Measurements from ENCODE around the gene PAK5. TPM values are rescaled to one million over a fixed set of nuclear protein-coding genes. Genes with fewer than 3 reads are reported as not detected.

PAK5 gene
- total RNA-seq, 1 donor, result not detected

GRCh38 chr20:9532069-9532838 is 306.6 kb downstream of the PAK5 start:
- Histone ChIP-seq H3K27me3 (ENCODE audit: insufficient read depth, low read length) (no peaks in the 10 kb centered on the region), H3K4me3 (ENCODE audit: low read length) (no peak overlapping the region), H3K9me3 (ENCODE audit: low read depth, low read length) (no peaks in the 10 kb centered on the region)

GRCh38 chr20:9531581-9531980 is 307.3 kb downstream of the PAK5 start:
- Histone ChIP-seq H3K9me3 (ENCODE audit: low read depth, low read length) (no peaks in the 10 kb centered on the region), H3K4me3 (ENCODE audit: low read length) (no peak overlapping the region), H3K27me3 (ENCODE audit: insufficient read depth, low read length) (no peaks in the 10 kb centered on the region), H3K4me1 (ENCODE audit: insufficient read depth, low read length) (no peaks in the 10 kb centered on the region)

More at GRCh38 chr20:9532069-9532838, 306.6 kb downstream of the PAK5 start:
- H3K4me1 ChIP-seq (ENCODE audit: insufficient read depth, low read length), result no peaks in the 10 kb centered on the region

DNA sequence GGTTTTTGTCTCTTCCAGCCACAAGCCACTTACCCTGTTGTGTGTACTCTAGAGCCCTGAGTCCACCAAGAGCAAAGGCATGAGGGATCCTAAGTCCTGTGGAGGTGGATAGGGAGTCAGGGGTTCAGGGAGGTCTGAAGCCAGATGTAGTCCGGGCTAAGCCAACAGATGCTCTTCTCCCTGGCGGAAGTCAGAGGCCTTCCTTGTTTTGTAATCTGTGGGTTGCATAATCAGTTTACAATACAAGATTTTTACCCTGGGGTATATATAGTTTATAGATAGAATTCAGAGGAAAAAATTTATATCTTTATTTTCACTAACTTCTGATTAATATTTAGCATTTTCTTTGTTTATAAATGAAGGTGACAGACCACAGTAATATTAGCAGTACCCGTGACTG is 315.2 kb downstream of the PAK5 start:
- no peak overlapping the region for H3K4me3 ChIP-seq (ENCODE audit: low read length)
- H3K27me3 ChIP-seq (ENCODE audit: insufficient read depth, low read length), result peaks cover 22% of the 10 kb centered on the region
- H3K9me3 ChIP-seq (ENCODE audit: low read depth, low read length), result no peaks in the 10 kb centered on the region
- H3K4me1 ChIP-seq (ENCODE audit: insufficient read depth, low read length), result no peaks in the 10 kb centered on the region

GRCh38 chr20:9520086-9520485 is 318.8 kb downstream of the PAK5 start:
- Histone ChIP-seq H3K9me3 (ENCODE audit: low read depth, low read length) (no peaks in the 10 kb centered on the region), H3K4me3 (ENCODE audit: low read length) (no peak overlapping the region), H3K4me1 (ENCODE audit: insufficient read depth, low read length) (peaks cover 14% of the 10 kb centered on the region), H3K27me3 (ENCODE audit: insufficient read depth, low read length) (peaks cover 57% of the 10 kb centered on the region)

DNA sequence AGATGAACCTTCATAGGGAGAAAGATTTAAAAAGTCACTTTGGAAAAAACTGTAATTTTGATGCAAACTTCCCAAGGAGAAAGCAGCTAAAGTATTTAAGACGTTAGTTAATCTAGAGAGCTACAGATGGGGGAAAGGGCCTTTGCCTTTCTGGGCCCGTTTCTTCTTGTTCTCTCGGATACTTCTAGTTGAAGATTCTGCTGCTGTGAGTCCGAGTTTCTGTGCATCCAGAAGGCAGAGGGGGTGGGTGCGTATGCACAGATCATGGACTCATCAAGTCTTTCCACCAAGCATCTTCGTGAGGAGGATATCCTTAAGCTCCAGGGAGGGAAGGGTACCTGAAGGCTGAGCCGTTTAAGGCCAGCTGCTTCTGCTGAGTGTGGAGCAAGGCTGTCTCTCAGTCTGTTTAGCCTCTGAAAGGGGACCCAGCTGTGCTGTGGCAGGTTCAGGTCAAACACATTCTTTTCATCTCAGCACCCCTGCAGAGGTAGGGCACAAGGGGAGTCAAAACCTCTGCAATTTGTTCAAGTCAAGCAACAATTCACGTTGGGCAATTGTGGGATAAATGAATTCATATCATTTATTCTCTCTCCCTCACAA is 320.2 kb downstream of the PAK5 start:
- peaks cover 18% of the 10 kb centered on the region for H3K4me1 ChIP-seq (ENCODE audit: insufficient read depth, low read length)
- no peaks in the 10 kb centered on the region for H3K9me3 ChIP-seq (ENCODE audit: low read depth, low read length)
- peaks cover 69% of the 10 kb centered on the region for H3K27me3 ChIP-seq (ENCODE audit: insufficient read depth, low read length)
- no peak overlapping the region for H3K4me3 ChIP-seq (ENCODE audit: low read length)

DNA sequence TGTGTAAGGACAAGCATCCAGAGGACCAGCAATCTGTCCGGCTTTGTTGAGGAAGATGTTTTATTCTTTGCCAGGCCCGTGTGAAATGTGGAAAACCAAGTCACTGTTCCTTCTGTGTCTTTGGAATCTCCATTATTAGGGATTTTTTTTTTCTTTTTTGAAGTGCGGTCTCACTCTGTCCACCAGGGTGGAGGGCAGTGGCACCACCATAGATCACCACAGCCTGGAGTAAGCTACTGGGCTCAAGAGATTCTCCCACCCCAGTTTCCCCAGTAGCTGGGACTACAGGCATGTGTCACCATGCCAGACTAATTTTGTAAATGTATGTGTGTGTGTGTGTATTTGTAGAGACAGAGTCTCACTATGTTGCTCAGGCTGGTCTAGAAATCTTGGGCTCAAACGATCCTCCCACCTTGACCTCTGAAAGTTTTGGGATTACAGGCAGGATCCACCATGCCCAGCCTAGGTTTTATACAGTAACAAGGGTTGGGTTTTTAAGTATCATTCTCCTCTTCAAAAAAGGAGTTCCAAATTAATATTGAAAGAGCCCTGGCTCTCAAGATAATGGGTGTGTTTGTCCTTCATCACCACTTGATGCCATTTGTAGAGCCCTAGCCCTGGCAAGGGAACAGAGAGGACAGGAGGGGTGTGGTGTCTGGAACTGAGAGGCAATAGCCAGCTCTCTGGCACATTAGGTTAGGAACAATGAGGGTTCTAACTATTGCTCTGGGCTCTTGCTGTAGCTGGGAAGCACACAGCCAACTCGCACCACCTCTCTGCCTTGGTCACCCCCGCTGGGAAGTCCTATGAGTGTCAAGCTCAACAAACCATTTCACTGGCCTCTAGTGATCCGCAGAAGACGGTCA is 321.3 kb downstream of the PAK5 start:
- Histone ChIP-seq H3K9me3 (ENCODE audit: low read depth, low read length) (no peaks in the 10 kb centered on the region), H3K27me3 (ENCODE audit: insufficient read depth, low read length) (peaks cover 78% of the 10 kb centered on the region), H3K4me1 (ENCODE audit: insufficient read depth, low read length) (peaks cover 18% of the 10 kb centered on the region), H3K4me3 (ENCODE audit: low read length) (no peak overlapping the region)

DNA sequence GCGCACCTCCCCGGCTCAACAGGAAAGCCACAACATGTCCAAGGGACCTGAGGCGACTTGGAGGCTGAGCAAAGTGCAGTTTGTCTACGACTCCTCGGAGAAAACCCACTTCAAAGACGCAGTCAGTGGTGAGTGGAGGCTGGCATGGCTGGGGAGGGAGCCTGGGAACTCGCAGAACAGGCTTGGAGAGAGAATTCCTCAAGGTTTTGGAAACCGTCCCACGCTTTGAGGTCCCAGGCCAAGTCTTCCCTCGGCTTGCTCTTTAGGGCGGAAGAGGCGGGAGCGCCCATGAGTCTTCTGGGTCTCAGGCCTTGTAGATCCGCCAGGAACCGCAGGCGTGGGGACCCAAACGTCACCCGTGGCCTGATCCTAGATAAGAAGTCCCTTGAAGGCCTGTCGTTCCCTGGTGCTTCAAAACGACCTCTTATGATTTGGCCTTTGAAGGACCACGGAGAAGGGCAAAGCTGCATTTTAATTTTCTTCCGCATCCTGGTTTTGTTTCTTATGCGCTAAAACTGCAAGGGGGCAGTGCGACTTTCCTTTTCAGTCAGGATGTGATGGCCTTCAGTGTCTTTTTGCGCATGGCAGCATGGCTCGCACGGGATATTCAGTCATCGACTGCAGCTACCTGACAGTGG is 322.5 kb downstream of the PAK5 start:
- Histone ChIP-seq H3K4me1 (ENCODE audit: insufficient read depth, low read length) (peaks cover 18% of the 10 kb centered on the region), H3K4me3 (ENCODE audit: low read length) (no peak overlapping the region), H3K9me3 (ENCODE audit: low read depth, low read length) (no peaks in the 10 kb centered on the region), H3K27me3 (ENCODE audit: insufficient read depth, low read length) (peaks cover 89% of the 10 kb centered on the region)

DNA sequence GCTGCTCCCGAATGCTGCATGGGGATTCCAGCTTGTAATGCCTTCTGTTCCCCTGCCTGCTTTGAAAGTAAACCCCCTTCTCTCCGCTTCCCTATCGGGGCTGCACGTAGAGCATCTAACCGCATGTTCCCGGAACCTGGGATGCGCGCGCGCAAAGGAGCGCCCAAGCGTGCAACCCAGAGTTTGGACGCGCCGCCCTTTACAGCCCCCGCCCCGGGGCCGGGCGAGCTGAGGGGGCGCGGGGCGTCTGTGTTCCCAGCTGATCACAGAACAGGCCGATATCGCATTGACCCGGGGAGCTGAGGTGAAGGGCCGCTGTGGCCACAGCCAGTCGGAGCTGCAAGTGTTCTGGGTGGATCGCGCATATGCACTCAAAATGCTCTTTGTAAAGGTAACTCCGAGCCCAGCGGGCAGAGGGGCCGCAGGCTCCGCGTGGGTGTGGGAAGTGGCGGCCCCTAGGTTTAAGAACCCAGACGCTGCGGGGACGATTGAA is 323.1 kb downstream of the PAK5 start:
- H3K4me3 ChIP-seq (ENCODE audit: low read length), result no peak overlapping the region
- peaks cover 18% of the 10 kb centered on the region for H3K4me1 ChIP-seq (ENCODE audit: insufficient read depth, low read length)
- H3K27me3 ChIP-seq (ENCODE audit: insufficient read depth, low read length), result peaks cover 95% of the 10 kb centered on the region
- H3K9me3 ChIP-seq (ENCODE audit: low read depth, low read length), result no peaks in the 10 kb centered on the region

- peaks cover 18% of the 10 kb centered on the region for H3K4me1 ChIP-seq (ENCODE audit: insufficient read depth, low read length)
- no peak overlapping the region for H3K4me3 ChIP-seq (ENCODE audit: low read length)
- H3K9me3 ChIP-seq (ENCODE audit: low read depth, low read length), result no peaks in the 10 kb centered on the region
- H3K27me3 ChIP-seq (ENCODE audit: insufficient read depth, low read length), result peaks cover 95% of the 10 kb centered on the region
Observed at GRCh38 chr20:9515214-9515585, 323.7 kb downstream of the PAK5 start.

DNA sequence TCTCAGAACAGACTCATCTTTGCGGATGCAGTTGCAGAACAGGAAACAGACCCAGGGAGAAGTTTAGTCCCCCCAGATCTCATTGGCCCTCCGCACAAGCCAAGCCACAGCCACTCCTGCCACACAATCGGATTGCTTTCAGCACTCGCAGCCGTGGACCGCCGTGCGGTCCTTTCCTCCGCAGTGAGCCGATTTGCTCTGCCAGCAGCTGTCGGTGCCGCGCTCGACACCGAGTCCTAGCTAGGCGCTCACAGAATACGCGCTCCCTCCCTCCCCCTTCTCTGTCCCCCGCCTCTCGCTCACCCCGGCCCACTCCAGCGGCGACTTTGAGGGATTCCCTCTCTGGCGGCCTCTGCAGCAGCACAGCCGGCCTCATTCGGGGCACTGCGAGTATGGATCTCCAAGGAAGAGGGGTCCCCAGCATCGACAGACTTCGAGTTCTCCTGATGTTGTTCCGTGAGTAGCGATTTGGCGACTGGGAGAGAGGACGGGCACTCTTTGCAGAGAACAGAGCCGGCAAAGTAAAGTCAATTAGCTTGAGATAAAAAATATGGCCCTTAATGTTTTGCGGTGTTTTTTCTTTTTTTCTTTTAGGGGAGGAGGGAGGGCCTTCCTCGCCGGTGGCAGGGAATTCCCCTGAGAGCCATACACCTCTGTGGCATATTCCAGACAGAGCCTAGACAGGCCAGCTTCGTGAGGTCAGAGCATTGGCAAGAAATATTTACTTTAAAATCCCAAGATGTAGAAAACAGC is 324.2 kb downstream of the PAK5 start, which contains the start of gene LAMP5:
TSS of gene LAMP5 (plus strand) at position 130 of the 753 bp plus-strand sequence. CDS start at position 393, 263 bp downstream.
- Histone ChIP-seq H3K4me3 (ENCODE audit: low read length) (no peak within 1 kb of the TSS), H3K4me1 (ENCODE audit: insufficient read depth, low read length) (peaks cover 18% of the 10 kb centered on the region), H3K27me3 (ENCODE audit: insufficient read depth, low read length) (peaks cover 95% of the 10 kb centered on the region)

GRCh38 chr20:9514072-9514460 is 324.8 kb downstream of the PAK5 start:
- peaks cover 95% of the 10 kb centered on the region for H3K27me3 ChIP-seq (ENCODE audit: insufficient read depth, low read length)

More for the DNA sequence above, 324.2 kb downstream of the PAK5 start, which contains the start of gene LAMP5:
- H3K9me3 ChIP-seq (ENCODE audit: low read depth, low read length), result no peaks in the 10 kb centered on the region

DNA sequence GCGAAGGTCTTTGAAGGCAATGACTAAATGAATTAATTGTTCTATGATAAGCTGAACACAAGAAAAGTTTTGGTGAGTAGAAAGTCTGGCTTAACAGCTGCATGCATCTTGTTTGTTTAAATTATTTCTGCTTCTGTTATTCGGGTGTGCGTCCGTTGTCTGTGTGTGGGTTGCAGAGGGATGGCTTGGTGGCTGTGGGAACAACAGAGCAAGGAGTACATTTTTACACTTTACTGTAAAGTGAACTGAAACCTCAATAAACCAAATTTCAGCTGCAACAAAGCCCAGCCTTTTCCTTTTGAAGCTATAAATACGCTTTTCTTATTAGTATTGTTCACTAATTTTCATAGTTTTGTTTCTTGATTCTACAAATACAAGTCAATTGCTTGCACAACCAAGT is 328.0 kb downstream of the PAK5 start:
- Histone ChIP-seq H3K27me3 (ENCODE audit: insufficient read depth, low read length) (peaks cover 95% of the 10 kb centered on the region), H3K4me1 (ENCODE audit: insufficient read depth, low read length) (peaks cover 46% of the 10 kb centered on the region), H3K9me3 (ENCODE audit: low read depth, low read length) (no peaks in the 10 kb centered on the region), H3K4me3 (ENCODE audit: low read length) (no peak overlapping the region)

More at GRCh38 chr20:9514072-9514460, 324.8 kb downstream of the PAK5 start:
- H3K4me3 ChIP-seq (ENCODE audit: low read length), result no peak overlapping the region
- H3K9me3 ChIP-seq (ENCODE audit: low read depth, low read length), result no peaks in the 10 kb centered on the region
- peaks cover 24% of the 10 kb centered on the region for H3K4me1 ChIP-seq (ENCODE audit: insufficient read depth, low read length)

DNA sequence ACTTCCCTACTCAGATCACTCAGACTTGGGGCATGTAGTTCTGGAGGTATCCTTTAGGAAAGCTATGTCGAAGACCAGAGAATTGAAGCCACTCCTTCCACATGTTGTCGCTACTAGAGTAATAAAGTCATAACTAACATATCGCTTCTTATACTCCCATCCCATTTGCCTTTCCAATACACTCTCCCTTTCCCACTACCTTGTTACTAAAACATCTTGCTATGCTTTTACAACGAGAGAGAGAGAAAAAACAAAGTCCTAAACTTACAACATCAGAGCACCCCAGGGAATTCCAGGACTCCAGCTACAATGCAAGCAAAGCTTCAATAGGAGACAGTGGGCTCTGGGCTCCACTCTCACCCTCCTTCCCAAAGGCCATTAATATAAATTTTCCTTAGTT is 329.6 kb downstream of the PAK5 start:
- peaks cover 95% of the 10 kb centered on the region for H3K27me3 ChIP-seq (ENCODE audit: insufficient read depth, low read length)
- peaks cover 36% of the 10 kb centered on the region for H3K4me1 ChIP-seq (ENCODE audit: insufficient read depth, low read length)
- H3K9me3 ChIP-seq (ENCODE audit: low read depth, low read length), result no peaks in the 10 kb centered on the region
- H3K4me3 ChIP-seq (ENCODE audit: low read length), result no peak overlapping the region

DNA sequence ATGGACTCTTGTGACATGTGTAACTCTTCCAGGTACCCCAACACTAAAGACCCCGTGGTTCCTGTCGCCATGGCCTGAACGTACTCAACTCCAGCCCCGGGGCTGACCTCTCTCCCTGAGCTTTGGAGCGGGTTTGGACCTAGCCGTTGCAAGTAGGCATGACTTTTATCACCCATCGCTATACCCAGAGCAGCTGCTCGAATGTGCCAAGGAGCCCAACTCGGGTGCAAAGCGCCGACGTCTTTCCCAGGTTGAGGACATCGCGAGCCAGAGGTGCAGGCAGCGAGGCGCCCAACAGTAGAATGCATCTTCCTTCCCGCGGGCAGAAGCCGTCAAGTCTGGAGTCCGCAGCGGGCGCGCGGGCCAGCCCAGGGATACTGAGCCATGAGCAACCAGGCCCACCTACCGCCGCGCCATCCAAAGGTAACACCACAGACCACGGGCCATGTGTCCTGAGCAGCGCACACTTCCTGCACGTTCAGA is 330.1 kb downstream of the PAK5 start:
- peaks cover 41% of the 10 kb centered on the region for H3K4me1 ChIP-seq (ENCODE audit: insufficient read depth, low read length)
- H3K4me3 ChIP-seq (ENCODE audit: low read length), result no peak overlapping the region
- peaks cover 92% of the 10 kb centered on the region for H3K27me3 ChIP-seq (ENCODE audit: insufficient read depth, low read length)
- no peaks in the 10 kb centered on the region for H3K9me3 ChIP-seq (ENCODE audit: low read depth, low read length)

Measured in mononuclear cell (primary cell).